GM10266 (cell line): ENCODE data around the gene ACP7.

ENCODE experiments used
- DNase-seq: peaks from one replicate; pipeline ENCODE4 v3.0.0; 2012; ENCODE audit errors: extremely low spot score
- CTCF ChIP-seq: IDR thresholded peaks from 2 replicates; pipeline ENCODE4 v1.5.1; 2012; ENCODE audit warnings: mild to moderate bottlenecking, low read depth; ENCODE audit not compliant: control insufficient read depth, insufficient read depth; ENCODE audit errors: missing control alignments

ACP7 gene

GRCh38 chr19:39135701-39136100 is 51.5 kb downstream of the ACP7 start:
- DNase-seq = no peak

GRCh38 chr19:39136225-39136940 is 52.2 kb downstream of the ACP7 start:
- no peak for TF ChIP-seq CTCF
- no peak for DNase-seq

More at GRCh38 chr19:39135701-39136100, 51.5 kb downstream of the ACP7 start:
- no peak for TF ChIP-seq CTCF

- DNase-seq = no peak
- no peak for TF ChIP-seq CTCF
Measured at GRCh38 chr19:39137131-39137530, 53.0 kb downstream of the ACP7 start.

- DNase-seq = no peak
- no peak for TF ChIP-seq CTCF
Measured at GRCh38 chr19:39138221-39139211, 54.3 kb downstream of the ACP7 start.

- no peak for TF ChIP-seq CTCF
- DNase-seq = no peak
Measured at GRCh38 chr19:39139305-39139874, 55.2 kb downstream of the ACP7 start.

GRCh38 chr19:39139971-39140453 is 55.8 kb downstream of the ACP7 start:
- no peak for DNase-seq
- no peak for TF ChIP-seq CTCF
